DMS153 treated with DMSO at 0.1 percent for 48 hours (cell line): ENCODE measurements around the gene GBX2.
"Not testable (repeated sequence)": the region's sequence is repeated elsewhere in the genome, so short reads cannot be mapped to it uniquely, and the experiment has no call there.

Source experiments
- DNase-seq: peaks from one replicate; lab custom pipeline; 2025; ENCODE audit not compliant: unreplicated experiment; lab: John Stamatoyannopoulos, UW

Gene GBX2

DNA sequence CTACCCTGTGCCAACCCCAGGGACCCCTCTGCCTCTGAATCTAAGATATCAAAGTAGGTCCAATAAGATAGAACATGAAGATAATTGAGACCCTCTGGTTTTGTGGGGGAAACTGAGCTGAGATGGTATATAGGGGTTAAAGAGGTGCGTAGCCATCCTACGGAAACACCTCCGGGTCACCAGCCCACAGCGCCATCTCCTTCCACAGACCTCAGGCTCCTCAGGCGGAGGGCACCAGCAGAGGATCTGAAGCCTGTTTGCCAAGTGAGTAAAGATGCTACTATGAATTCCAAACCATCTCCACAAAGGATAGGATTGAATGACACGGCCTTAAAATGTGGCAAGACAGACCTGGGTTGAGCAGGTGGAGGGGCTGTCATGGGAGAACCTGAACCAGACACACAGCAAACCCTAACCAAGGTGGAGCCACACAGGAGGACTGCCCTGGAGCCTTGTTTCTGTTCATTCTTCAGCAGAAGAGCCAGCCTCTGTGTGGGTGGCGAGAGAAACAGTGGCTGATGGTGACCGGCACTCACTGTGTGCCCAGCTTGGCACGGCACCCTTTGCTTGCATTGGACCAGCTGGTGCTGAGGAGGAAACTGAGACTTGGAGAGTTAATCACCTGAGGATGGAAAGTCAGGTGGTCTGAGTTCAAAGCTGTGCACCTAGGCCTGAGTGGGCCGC is 10.2 kb downstream of the GBX2 start:
- no peak for DNase-seq

- no peak for DNase-seq
These were observed 10.8 kb downstream of the GBX2 start for GRCh38 chr2:236157366-236157765.

- no peak for DNase-seq
These were observed 11.4 kb downstream of the GBX2 start for GRCh38 chr2:236156860-236157194.

DNA sequence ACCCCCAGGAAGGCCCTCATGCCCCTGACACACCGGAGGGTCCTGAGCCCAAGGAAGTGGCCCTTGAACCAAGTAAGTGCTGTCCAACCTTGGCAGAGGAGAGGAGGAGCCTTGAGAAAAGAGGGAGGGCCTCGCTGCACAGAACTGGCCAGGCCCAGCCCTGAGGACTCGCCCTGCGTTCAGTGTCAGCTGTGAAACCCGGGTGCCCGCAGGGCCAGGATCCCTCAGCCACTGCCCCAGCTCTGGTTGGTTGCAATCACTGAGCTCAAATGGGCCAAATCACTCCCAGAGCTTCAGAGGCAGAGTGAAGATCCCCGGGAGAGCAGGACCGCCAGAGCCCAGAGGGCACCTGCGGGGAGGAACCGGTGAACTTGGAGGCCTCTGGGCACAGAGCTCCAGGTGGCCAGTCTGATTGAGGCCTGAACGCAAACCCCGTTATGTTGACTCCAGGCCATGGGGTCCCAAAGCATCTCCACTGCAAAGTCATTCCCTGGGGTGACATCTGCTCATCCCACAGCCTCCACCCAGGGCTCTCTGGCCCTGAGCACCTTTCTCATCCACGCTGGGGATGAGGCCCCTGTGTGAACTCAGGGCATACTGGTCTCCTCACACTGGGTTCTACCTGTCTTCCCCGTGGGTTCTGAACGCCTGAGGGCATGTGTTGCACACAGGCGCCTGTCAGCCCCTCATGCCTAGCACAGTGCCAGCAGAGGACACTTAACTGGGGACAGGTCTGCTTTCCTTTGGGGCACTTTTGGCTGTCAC is 11.9 kb downstream of the GBX2 start:
- no peak for DNase-seq

GRCh38 chr2:236155406-236155805 is 12.8 kb downstream of the GBX2 start:
- no peak for DNase-seq

GRCh38 chr2:236146436-236146835 is 21.8 kb downstream of the GBX2 start:
- DNase-seq: no peak

DNA sequence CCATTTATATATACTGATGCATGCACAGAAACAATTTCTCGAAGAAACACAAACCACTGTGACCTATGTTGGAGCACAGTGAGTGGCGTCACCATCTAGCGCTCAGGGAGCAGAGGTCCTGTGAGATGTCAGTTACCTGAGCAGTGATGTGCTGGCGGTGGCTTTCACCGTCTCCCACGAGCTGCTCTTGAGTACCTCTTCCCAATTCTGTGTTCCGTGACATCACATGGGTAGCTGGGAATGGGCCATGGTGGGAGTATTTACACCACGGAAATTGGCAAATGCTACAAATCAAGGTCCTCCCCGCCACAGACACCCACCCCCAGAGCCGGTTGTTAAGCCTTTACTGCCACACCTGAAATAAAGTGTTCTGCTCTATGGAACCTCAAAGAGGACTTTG is 24.4 kb downstream of the GBX2 start:
- DNase-seq: no peak

GRCh38 chr2:236141616-236142015 is 26.6 kb downstream of the GBX2 start:
- not testable (repeated sequence) for DNase-seq

- DNase-seq: no peak
These were observed 31.1 kb downstream of the GBX2 start for GRCh38 chr2:236137066-236137465.

DNA sequence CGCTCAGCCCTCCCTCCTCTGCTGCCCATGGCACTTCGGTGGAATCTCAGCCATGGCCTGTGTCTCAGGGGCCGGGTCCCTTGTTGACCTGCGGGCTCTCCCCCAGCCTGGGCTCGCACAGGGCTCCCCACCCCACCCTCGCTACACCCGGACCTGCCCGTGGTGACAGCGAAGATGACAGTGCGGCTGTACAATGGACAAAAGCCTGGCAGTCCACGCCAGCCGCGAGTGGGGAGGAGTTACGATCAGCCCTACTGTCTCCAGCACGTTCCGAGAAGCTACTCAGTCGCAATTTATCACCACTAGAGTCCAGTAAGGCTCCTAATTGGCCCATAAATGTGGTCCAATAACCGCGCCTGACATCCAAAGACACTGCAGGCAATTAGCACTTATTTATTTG is 31.6 kb downstream of the GBX2 start:
- DNase-seq: no peak

DNA sequence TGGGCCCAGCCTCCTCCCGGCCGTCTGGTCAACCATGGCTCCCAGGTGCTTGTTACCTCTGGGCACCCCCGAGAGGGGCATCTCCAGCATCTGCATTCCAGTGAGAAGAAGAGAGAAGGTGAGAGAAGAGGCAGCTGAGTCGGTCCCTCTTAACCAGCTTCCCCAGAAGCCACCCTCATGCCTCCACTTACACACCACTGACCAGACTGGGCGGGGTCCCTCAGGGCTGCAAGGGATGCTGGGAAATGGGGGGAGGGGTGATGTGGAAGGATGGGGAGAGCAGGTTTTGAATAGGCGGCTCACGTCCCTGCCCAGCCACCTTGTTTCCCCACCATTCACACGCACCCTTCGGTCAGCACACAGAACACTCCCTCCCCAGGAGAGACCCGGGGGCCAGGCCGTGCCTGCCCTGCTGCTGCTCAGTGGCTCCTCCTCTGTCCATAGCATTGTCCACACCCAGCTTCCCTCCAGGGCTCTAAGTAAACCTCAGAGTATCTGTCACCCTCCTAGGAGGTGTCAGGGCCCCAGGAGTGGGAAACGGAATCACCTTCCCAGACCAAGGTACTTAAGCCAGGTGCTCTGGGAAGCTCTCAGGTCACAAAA is 34.7 kb downstream of the GBX2 start:
- no peak for DNase-seq

- DNase-seq: no peak
These were observed 37.0 kb downstream of the GBX2 start for GRCh38 chr2:236131073-236131692.

- no peak for DNase-seq
These were observed 37.7 kb downstream of the GBX2 start for GRCh38 chr2:236130349-236130998.

DNA sequence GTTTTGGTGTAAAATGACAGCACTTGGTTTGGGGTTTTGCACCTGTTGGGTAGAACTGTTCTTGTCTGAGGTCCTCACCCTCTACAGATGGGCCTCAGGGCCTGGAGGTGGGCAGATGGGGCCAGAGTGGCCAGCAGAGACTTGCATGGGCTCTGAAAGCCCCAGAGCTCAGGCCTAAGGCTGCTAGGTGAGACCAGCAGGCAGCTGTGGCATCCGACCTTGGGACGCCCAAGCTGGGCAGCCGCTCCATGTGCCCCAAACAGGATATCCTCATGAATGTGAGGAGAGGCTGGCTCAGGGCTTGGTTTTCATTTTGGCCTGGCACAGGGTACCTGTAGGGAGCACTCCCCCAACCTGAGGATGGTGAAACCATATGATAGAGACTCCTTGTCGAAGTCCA is 38.3 kb downstream of the GBX2 start:
- DNase-seq: no peak

GRCh38 chr2:236128321-236128720 is 39.9 kb downstream of the GBX2 start:
- no peak for DNase-seq

DNA sequence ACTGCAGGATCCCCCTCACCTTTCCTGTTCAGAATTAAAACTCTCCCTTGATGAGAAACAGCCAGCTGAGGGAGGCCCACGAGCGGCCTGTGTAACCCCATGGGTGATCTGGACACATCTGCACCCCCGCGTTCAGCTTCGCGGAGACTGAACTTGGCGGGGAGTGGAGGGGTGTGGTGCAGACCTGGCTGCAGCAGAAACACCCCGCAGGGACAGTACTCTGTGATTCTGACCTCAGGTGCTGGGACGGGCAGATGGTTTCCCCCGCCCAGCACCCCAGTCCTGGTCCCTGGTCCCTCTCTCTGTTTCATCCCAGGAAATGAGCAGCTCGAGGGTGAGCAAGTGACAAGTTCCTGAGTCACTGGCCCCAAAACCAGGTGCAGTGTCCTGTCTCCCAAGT is 41.2 kb downstream of the GBX2 start:
- DNase-seq: no peak

DNA sequence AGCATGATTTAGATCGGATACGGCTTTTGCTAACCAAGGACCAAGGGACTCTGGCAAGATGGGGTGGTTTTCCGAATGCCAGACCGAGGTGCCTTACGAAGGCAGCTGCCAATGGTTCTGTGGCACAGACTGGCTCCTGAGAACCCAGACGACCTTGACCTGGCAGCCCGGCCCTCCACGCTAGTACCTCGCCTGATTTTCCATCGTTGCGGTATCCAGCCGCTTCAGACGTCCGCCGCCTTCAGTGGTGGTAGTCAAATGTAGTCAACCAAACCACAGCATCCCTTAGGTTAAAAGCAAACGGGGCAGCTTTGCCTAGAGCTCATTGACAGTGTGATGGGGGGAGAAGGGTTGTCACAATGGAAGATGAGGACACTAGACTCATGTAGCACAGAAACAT is 42.6 kb downstream of the GBX2 start:
- no peak for DNase-seq

- DNase-seq: no peak
These were observed 43.8 kb downstream of the GBX2 start for GRCh38 chr2:236124182-236124893.

GRCh38 chr2:236123716-236124115 is 44.5 kb downstream of the GBX2 start:
- no peak for DNase-seq

GRCh38 chr2:236122236-236122635 is 46.0 kb downstream of the GBX2 start:
- DNase-seq: no peak

DNA sequence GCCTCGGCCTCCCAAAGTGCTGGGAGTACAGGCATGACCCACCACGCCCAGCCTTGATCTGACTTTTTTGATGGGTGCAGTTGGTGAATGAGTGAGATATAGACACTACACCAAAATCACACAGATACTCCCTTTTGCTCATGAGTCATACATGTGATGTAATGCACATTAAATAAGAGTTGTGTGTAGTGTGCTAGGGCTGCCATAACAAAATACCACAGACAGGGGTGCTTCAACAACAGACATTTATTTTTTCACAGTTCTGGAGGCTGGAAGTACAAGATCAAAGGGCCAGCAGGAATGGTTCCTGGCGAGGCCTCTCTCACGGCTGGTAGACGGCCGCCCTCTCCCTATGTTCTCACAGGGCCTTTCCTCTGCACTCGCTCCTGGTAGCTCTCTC is 46.6 kb downstream of the GBX2 start:
- no peak for DNase-seq
